Glomerular endothelial cell (primary cell): Measurements from ENCODE around the gene FSD1. TPM values are rescaled to one million over a fixed set of nuclear protein-coding genes. Genes with fewer than 3 reads are reported as not detected.
"Not testable (repeated sequence)": the region's sequence is repeated elsewhere in the genome, so short reads cannot be mapped to it uniquely, and the experiment has no call there.

Source experiments
- DNase-seq: peaks from one replicate; pipeline ENCODE4 v3.0.0-alpha.2; 2011; ENCODE audit warnings: low read depth, low spot score; ENCODE audit errors: extremely low read depth
- total RNA-seq: library from RNA; depleted of rRNA; stranded (reverse); fragments of >200 nt; gene quantifications from 2 replicates; pipeline ENCODE4 v1.2.3, GENCODE V29; 2015

FSD1 gene
- total RNA-seq, result 20.9 and 38.3 TPM in 2 replicates

DNA sequence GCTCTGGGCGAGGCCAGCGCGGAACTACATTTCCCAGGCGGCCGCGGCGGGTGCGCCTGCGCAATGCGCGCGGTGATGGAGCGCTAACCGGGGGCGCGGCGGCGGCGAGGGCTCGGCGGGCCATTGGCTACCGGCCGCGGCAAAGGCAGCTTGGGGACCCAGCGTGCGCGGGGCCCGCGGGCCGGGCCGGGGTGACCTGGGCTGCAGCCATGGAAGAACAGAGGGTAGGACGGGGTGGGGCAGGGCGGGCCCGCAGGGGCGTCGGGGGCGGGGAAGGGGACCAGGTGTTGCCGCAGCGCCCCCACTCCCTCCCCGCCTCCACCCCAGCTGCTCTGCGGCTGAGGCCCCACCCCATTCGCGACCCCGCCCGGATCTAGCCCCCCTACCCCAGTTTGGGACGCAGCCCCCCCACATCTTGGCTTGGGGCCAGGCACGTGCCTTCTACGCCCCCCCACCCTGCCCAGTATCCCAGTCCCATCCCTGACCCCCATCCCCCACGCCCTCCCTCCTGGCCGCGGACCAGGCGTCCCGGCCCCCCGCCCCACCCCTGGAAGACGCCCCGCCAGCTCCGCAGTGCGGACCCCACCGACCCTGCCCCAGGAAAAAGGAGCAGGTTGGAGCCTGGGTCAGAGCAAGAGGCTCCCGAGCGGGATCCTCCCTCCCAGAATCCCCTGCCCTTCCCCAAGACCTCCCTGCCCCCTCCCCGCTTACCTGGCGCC lies at the start of gene FSD1:
FSD1 (plus strand) TSS at position 61 of the 719 bp plus-strand sequence; CDS start at position 210, 149 bp downstream.
- no peak for DNase-seq

DNA sequence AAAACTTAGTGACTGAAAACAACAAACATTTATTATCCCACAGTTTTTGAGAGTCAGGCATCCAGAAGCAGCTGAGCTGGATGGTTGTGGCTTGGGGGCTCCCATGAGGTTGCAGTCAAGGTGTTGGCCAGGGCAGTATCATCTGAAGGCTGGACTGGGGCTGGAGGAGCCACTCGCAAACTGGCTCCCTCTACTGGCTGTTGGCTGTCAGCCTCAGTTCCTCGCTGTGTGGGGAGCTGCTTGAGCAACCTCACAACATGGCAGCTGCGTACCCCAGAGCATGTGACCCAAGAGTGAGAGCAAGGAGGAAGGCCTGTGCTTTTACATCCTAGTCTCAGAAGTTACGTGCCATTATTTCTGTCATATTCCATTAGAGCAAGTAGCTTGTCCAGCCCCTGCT lies 47.8 kb upstream of the FSD1 start:
- no peak for DNase-seq

DNA sequence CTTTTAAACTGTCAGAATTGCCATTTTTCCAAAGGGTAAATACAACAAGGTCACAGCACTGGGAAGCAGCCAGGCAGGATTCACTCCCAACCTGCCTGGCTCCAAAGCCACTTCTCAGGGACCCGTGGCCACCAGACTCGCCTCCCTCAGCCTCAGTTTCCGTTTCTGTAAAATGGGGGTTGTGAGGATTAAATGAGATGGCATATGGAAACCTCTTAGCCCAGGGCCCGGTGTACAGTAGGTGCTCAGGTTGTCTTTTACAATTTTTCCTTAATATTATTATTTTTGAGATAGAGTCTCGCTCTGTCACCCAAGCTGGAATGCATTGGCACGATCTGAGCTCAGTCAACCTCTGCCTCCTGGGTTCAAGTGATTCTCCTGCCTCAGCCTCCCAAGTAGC lies 47.4 kb upstream of the FSD1 start:
- no peak for DNase-seq

DNA sequence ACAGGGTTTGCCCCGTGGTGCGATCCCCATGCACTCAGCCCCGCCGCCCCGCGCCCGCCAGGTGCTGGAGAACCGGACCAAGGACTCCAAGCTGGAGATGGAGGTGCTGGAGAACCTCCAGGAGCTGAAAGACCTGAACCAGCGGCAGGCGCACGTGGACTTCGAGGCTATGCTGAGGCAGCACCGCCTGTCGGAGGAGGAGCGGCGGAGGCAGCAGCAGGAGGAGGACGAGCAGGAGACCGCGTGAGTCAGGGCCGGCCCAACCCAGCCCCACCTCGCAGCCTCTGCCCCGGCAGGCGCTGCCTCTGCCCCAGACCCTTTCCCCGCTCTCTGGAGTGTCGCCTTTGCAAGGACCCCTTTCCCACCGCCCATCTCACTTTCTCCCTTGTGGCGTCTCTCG lies 46.2 kb upstream of the FSD1 start:
- no peak for DNase-seq

DNA sequence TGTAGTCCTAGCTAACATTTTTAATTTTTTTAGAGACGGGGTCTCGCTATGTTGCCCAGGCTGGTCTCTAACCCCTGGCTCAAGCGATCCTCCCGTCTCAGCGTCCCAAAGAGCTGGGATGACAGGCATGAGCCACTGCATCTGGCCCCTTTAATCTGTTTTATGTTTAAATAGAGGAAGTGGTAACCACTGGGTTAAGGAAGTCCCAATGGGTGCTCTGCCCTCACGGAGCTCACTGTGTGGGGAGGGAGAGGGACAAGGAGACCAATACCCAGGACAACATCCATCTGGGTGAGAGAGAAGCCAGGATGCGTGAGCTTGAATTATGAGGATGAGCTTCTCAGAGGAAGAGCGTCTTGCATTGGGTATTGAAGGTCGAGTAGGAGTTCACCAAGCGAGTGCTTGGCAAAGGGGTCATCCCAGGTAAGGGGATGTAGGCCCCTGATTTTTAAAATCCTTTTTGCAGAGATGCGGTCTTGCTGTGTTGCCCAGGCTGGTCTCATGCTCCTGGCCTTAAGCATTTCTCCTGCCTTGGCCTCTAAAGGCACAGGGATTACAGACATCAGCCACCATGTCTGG lies 43.7 kb upstream of the FSD1 start:
- no peak for DNase-seq

DNA sequence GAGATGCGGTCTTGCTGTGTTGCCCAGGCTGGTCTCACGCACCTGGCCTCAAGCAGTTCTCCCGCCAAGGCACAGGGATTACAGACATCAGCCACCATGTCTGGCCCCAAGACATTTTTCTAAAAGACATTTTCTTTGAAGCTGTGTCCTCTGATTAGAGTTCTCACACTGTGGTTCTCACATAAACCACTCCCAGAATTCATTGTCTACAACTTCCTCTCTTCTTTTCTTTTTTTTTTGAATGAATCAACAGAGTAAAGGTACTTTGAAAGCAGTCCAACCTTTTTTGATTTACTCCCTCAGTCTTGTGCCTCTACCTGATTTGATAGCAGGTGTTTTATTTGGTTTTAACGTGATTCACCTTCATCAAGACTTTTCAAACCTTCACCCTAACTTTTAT lies 39.6 kb upstream of the FSD1 start:
- no peak for DNase-seq

DNA sequence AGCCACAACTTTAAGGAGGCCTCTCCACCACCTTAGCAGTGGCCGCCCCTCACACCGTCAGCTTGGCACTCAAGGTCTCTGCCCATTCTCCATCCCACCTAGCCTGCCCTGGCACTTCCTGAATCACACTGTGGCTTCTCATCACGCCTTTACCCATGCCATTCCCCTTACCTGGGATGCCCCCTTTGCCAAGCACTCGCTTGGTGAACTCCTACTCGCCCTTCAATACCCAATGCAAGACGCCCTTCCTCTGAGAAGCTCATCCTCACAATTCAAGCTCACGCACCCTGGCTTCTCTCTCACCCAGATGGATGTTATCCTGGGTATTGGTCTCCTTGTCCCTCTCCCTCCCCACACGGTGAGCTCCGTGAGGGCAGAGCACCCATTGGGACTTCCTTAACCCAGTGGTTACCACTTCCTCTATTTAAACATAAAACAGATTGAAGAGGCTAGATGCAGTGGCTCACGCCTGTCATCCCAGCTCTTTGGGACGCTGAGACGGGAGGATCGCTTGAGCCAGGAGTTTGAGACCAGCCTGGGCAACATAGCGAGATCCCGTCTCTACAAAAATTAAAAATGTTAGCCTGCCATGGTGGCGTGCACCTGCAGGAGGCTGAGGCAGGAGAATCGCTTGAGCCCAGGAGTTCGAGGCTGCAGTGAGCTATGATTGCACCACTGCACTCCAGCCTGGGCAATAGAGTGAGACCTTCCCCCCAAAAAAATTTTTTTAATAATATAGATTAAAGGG lies 38.0 kb upstream of the FSD1 start:
- DNase-seq, result no peak

DNA sequence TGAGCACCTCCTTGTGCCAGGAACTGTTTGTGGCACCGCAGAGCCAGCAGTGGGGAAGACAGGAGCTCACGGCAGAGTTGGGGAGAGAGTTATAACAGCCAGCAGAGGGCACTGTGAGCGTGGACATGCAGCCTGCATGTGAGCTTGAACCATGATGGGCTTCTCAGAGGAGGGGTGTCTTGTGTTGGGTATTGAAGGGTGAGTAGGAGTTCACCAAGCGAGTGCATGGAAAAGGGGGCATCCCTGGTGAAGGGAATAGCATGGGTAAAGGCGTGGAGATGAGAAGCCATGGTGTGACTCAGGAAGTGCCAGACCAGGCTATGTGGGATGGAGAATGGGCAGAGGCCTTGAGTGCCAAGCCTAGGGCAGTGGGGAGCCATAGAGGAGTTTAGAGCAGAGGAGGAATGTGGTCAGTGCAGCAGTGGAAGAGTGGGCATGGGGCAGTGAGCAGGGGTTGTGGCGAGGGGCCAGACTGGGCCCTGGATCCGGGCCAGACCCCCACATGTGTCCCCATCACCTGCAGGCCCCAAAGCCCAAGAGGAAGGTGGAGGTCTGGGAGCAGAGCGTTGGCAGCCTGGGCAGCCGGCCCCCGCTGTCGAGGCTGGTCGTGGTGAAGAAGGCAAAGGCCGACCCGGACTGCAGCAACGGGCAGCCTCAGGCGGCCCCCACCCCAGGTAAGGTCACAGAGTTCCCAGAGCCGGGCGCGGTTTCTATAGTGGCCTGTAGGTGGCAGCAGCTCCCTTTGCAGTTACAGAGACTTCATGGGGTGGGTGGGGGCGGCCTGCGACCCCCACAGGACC lies 37.1 kb upstream of the FSD1 start:
- DNase-seq, result no peak

DNA sequence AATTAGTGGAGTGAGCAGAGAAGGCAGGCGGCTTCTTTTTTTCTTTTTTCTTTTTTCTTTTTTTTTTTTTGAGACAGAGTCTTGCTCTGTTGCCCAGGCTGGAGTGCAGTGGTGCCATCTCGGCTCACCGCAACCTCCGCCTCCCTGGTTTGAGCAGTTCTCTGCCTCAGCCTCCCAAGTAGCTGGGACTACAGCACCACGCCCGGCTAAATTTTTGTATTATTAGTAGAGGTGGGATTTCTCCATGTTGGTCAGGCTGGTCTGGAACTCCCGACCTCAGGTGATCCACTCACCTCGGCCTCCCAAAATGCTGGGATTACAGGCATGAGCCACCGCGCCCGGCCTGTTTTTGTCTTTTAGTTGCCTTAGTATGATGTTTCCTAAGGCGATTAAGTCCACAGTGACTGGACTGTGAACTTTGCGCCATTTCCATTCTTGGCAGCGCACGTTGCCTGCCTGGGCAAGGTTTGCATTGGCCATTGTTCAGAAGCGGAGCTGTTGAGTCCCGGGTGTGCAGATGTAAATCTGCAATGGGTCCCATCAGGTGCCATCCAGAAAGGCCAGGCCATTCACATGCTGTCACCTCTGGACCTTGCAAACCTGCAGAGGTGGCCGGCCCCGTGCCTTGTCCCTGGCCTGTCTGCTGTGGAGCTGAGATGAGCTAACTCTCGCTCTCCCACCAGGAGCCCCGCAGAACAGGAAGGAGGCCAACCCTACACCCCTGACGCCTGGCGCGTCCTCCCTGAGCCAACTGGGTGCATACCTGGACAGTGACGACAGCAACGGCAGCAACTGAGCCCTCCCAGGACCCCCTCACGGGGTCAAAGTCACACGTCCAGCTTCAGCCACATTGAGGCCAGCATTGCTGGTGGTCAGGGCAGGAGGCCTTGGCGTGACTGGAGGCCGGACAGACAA lies 36.2 kb upstream of the FSD1 start:
- DNase-seq, result no peak

DNA sequence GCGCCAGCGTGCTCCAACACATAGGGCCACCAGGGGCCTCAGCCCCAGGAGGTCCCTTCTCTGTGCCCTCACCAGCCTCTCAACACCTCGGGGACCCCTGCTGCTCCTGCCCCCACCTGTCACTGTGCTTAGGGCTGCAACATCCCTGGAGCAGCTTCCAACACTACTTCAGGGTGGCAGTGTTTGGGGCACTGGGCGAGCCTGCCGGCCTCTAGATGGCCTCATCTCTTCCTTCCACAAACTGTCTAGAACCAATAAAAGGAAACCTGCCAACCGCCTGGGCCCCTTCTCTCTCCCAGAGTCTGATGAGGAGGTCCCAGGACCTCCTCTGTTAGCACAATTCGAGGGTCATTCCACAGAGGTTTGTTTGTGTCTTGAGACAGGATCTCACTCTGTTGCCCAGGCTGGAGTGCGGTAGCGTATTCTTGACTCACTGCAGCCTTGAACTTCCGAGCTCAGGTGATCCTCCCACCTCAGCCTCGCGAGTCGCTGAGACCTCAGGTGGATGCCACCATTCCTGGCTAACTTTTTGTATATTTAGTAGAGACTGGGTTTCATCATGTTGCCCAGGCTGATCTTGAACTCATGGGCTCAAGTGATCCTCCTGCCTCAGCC lies 35.5 kb upstream of the FSD1 start:
- DNase-seq, result no peak

DNA sequence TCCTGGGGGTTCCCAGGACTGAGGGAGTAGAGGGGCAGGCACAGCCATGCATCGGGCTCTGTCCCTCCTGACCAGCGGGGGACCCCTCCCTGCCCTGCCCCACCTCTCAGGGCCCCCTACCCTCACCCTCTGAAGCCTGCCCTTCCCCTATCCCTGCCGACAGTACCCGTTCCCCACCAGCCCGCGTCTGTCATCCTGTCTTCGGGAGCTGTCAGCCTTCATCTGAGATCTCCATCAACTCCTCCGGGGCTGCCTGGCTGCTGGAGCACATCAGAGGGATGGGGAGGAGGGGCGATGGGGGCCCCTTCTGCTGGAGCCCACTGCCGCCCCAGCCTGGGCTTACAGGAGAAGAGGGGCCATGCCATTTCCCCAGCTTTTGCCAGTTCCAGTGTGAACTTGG lies 31.5 kb upstream of the FSD1 start:
- no peak for DNase-seq

DNA sequence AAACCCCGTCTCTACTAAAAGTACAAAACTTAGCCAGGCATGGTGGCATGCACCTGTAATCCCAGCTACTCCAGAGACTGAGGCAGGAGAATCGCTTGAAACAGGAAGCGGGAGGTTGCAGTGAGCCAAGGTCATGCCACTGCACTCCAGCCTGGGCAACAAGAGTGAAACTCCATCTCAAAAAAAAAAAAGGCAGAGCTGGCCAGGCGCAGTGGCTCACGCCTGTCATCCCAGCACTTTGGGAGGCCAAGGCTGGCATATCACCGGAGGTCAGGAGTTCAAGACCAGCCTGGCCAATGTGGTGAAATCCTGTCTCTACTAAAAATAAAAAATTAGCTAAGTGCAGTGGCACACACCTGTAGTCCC lies 30.1 kb upstream of the FSD1 start:
- not testable (repeated sequence) for DNase-seq

DNA sequence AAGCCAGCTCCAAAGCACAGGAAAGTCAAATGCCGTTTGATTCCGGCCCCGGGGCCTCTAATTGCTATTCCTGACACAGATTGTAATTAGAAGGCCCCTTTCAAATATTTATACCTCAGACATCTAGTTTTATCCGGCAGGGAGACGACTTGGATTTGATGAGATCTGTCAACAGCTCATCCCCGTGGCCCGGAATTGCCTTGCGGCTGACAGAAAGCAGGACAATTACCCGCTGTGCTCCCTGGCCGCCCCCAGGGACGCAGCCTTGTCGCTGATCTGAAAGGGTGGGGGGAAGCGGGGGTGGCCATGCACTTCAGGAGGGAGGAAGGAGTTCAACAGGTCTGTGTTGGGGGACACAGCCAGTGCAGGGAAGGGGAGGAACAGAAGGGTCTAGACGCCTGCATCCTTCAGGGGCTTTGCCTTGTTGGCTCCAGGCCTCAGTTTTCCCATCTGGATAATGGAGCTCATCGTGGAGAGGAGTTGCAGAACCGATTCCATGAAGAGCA lies 27.2 kb upstream of the FSD1 start:
- DNase-seq, result no peak

DNA sequence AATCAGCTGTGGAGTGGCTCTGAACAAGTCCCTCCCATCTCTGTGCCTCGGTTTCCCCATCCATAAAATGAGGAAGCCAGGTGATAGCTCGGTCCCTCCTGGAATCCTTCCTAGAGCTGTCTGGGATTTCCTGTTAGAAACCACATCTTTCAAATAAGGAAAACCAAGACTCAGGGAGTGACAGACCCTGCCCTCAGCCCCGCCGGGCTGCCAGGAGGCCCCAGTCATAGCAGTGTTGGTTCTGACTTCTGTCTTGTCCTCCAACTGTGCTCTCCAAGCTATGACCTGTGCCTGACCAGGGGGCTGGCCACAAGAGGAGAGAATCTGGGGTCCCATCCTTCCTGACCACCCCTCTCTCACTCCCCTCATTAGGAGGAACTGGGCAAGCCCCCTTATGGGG lies 26.4 kb upstream of the FSD1 start:
- no peak for DNase-seq

DNA sequence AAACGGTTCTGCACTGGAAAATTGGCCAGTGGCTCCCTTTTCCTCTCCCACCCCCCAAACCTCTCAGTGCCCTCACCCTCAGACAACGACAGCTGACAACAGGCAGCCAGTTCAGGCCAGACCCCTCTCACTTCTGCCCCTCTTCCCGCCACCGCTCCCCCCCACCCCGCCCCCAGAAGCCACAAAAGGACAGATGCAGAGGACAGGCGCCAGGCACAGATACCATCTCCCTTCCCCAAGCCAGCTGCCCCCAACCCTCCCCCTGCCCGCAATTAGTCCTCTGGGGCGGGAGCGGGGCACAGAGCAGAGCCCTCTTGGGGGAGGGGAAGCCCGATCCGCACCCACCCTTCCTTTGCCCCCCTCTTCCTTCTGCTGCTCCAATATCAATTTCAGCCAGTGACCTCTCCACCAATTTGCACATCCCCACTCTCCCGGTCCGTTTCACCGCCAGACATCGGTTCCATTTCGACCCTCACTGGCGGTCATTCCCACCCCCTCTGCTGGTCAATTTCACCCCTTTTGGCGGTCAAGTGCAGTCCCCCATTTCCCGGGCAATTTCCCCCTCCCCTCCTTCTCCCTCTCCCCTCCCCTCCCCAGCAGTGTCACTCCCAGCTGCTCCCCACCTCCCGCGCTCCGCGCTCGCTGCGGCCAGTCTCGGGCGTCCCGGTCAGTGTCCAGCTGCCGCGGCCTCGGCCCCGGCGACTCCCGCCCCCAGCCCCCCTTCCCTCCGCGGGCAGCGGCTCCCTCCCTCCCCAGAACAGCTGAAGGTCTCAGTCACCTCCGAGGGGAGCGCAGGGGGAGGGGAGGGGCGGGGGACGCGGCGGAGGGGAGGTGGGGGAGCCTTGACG lies 25.8 kb upstream of the FSD1 start, which contains the start of gene SHD:
SHD (plus strand) TSS at position 848 of the 848 bp plus-strand sequence. CDS start 798 bp downstream, outside the sequence.
- DNase-seq, result no peak

DNA sequence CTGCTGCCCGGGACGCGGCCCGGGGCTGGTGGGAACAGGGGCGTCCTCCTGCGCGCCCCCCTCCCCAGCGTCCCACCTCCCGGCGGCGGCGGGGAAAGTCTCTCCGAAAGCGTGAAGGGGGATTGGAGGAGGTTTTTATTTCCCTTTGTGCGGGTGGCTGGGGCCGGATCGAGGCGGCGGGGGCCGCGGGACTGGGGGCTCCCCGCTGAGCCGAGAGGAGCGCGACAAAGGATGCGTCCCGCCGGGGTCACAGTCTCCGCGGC lies 25.2 kb upstream of the FSD1 start:
- no peak for DNase-seq

DNA sequence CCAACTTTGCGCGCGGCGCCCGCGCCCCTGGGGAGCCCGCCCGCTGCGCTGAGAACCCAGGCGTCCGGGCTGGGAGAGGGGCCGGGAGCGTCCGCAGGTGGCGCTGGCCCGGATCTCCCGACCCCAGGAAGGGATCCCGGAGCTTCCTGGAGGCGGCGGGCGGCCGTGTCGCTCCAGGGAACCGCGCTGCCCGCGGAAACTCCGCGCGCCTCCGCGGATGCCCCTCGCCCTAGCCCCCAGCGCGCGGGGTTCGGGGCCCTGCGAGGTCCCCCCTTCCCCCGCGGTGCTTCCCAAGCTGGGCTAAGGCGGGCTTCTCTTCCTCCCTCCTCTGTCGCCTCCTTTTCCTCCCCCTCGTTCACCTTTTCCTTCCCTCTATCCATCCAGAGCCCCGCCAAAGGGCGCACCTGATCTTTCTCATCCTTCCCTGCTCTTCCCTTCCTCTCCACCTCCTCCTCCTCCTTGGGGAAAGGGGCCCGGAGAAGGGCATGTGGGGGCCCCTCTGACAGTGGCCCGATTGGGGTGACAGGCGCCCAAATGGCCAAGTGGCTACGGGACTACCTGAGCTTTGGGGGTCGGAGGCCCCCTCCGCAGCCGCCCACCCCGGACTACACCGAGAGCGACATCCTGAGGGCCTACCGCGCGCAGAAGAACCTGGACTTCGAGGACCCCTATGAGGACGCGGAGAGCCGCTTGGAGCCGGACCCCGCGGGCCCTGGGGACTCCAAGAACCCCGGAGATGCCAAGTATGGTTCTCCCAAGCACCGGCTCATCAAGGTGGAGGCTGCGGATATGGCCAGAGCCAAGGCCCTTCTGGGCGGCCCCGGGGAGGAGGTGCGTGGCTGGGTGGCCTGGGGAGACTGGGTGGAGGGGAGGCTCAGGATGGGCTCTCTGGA lies 24.6 kb upstream of the FSD1 start:
- no peak for DNase-seq
